Cortex of kidney (tissue), 1 donor: ENCODE measurements around the gene PDZK1IP1.
"Not testable (repeated sequence)": the region's sequence is repeated elsewhere in the genome, so short reads cannot be mapped to it uniquely, and the experiment has no call there.

Source experiments
- DNase-seq: peaks from one replicate; lab custom pipeline; 2025; lab: John Stamatoyannopoulos, UW

PDZK1IP1 gene

GRCh38 chr1:47223921-47224675 is 34.3 kb upstream of the PDZK1IP1 start:
- no peak for DNase-seq

- no peak for DNase-seq
These were observed 33.5 kb upstream of the PDZK1IP1 start for GRCh38 chr1:47223174-47223920.

GRCh38 chr1:47222476-47222875 is 32.6 kb upstream of the PDZK1IP1 start:
- DNase-seq: no peak

- DNase-seq: no peak
These were observed 29.9 kb upstream of the PDZK1IP1 start for GRCh38 chr1:47219590-47220220.

GRCh38 chr1:47219001-47219400 is 29.2 kb upstream of the PDZK1IP1 start:
- no peak for DNase-seq

- DNase-seq: no peak
These were observed 26.6 kb upstream of the PDZK1IP1 start for GRCh38 chr1:47216278-47217059.

- DNase-seq: no peak
These were observed 25.9 kb upstream of the PDZK1IP1 start for GRCh38 chr1:47215713-47216112.

GRCh38 chr1:47214549-47214948 is 24.7 kb upstream of the PDZK1IP1 start:
- DNase-seq: no peak

GRCh38 chr1:47213230-47213963 is 23.6 kb upstream of the PDZK1IP1 start:
- DNase-seq: no peak

- DNase-seq: no peak
These were observed 22.9 kb upstream of the PDZK1IP1 start for GRCh38 chr1:47212636-47213229.

GRCh38 chr1:47211796-47212269 is 22.0 kb upstream of the PDZK1IP1 start:
- DNase-seq: no peak

- DNase-seq: no peak
These were observed 20.8 kb upstream of the PDZK1IP1 start for GRCh38 chr1:47210666-47211065.

- DNase-seq: no peak
These were observed 20.0 kb upstream of the PDZK1IP1 start for GRCh38 chr1:47209725-47210325.

GRCh38 chr1:47209091-47209490 is 19.3 kb upstream of the PDZK1IP1 start:
- no peak for DNase-seq

GRCh38 chr1:47208374-47208850 is 18.6 kb upstream of the PDZK1IP1 start:
- no peak for DNase-seq

GRCh38 chr1:47207803-47208373 is 18.1 kb upstream of the PDZK1IP1 start:
- no peak for DNase-seq

GRCh38 chr1:47205918-47206317 is 16.1 kb upstream of the PDZK1IP1 start:
- DNase-seq: no peak

- DNase-seq: not testable (repeated sequence)
These were observed 13.7 kb upstream of the PDZK1IP1 start for GRCh38 chr1:47203504-47203903.

- no peak for DNase-seq
These were observed 11.3 kb upstream of the PDZK1IP1 start for GRCh38 chr1:47201179-47201578.

- no peak for DNase-seq
These were observed 8.4 kb upstream of the PDZK1IP1 start for GRCh38 chr1:47198214-47198613.
